OCI-LY1 (cell line): ENCODE results near the gene HDAC7.

Experiments
- H2AFZ ChIP-seq: fragments of 200-600 bp; sonication (generic), shearing (Covaris generic); 2 replicates; pipeline ENCODE4 v1.6.0; 2014; ENCODE audit warnings: antibody characterized with exemption, mild to moderate bottlenecking, low read length
- H3F3A ChIP-seq: fragments of 200-600 bp; sonication (generic), shearing (Covaris generic); 2 replicates; pipeline ENCODE4 v1.6.0; 2014; ENCODE audit warnings: mild to moderate bottlenecking, antibody characterized with exemption, low read length, moderate library complexity; ENCODE audit not compliant: insufficient read depth
- H3K27ac ChIP-seq: fragments of 200-600 bp; sonication (generic); 2 replicates; pipeline ENCODE4 v1.5.1; 2014; ENCODE audit warnings: low read length, mixed run types, mild to moderate bottlenecking, low read depth; ENCODE audit not compliant: poor library complexity, severe bottlenecking
- H3K27me3 ChIP-seq: fragments of 200-600 bp; sonication (generic); 2 replicates; pipeline ENCODE4 v1.6.0; 2014; ENCODE audit warnings: antibody characterized with exemption, mild to moderate bottlenecking, low read length, moderate library complexity; ENCODE audit not compliant: insufficient read depth
- H3K36me3 ChIP-seq: fragments of 200-600 bp; sonication (generic); 2 replicates; pipeline ENCODE4 v1.6.1; 2014; ENCODE audit warnings: mild to moderate bottlenecking, antibody characterized with exemption, low read length, moderate library complexity, mixed read lengths; ENCODE audit not compliant: insufficient read depth
- H3K4me1 ChIP-seq: fragments of 200-600 bp; sonication (generic); 2 replicates; pipeline ENCODE4 v1.5.1; 2014; ENCODE audit warnings: mild to moderate bottlenecking, low read length, moderate library complexity; ENCODE audit not compliant: insufficient read depth, severe bottlenecking
- H3K4me2 ChIP-seq: fragments of 200-600 bp; sonication (generic), shearing (Covaris generic); 2 replicates; pipeline ENCODE4 v1.6.1; 2014; ENCODE audit warnings: low read length
- H3K4me3 ChIP-seq: fragments of 200-600 bp; sonication (generic); 2 replicates; pipeline ENCODE4 v1.5.1; 2014; ENCODE audit warnings: low read length, low read depth, mild to moderate bottlenecking, mixed read lengths; ENCODE audit not compliant: poor library complexity, severe bottlenecking
- H3K79me2 ChIP-seq: fragments of 200-600 bp; shearing (Covaris generic); 2 replicates; pipeline ENCODE4 v1.6.1; 2016; ENCODE audit warnings: mixed run types, low read length, mixed read lengths; ENCODE audit not compliant: insufficient read depth
- H3K9ac ChIP-seq: fragments of 200-600 bp; sonication (generic), shearing (Covaris generic); 2 replicates; pipeline ENCODE4 v1.6.1; 2014; ENCODE audit warnings: mild to moderate bottlenecking, low read length, mixed read lengths
- H3K9me2 ChIP-seq: fragments of 200-600 bp; sonication (generic), shearing (Covaris generic); 2 replicates; pipeline ENCODE4 v1.6.1; 2014; ENCODE audit warnings: low read depth, mild to moderate bottlenecking, low read length, mixed read lengths
- H3K9me3 ChIP-seq: fragments of 200-600 bp; shearing (Covaris generic); 2 replicates; pipeline ENCODE4 v1.6.1; 2014; ENCODE audit warnings: low read length, mixed read lengths
- H4K20me1 ChIP-seq: fragments of 200-600 bp; sonication (generic), shearing (Covaris generic); 2 replicates; pipeline ENCODE4 v1.6.0; 2016; ENCODE audit warnings: mild to moderate bottlenecking, low read length; ENCODE audit not compliant: insufficient read depth
- EZH2 ChIP-seq: fragments of 200-600 bp; sonication (generic), shearing (Covaris generic); IDR thresholded peaks from 2 replicates; pipeline ENCODE4 v1.8.0; 2017; ENCODE audit warnings: borderline replicate concordance, mixed run types, mild to moderate bottlenecking, antibody characterized with exemption, low read length, moderate library complexity, mixed read lengths
- TF ChIP-seq, protein P1 (sequence below): fragments of 200-600 bp; sonication (generic), shearing (Covaris generic); IDR thresholded peaks from 2 replicates; pipeline ENCODE4 v1.5.1; 2017; ENCODE audit warnings: mild to moderate bottlenecking, antibody characterized with exemption, low read length, moderate library complexity, mixed read lengths

Gene HDAC7

DNA sequence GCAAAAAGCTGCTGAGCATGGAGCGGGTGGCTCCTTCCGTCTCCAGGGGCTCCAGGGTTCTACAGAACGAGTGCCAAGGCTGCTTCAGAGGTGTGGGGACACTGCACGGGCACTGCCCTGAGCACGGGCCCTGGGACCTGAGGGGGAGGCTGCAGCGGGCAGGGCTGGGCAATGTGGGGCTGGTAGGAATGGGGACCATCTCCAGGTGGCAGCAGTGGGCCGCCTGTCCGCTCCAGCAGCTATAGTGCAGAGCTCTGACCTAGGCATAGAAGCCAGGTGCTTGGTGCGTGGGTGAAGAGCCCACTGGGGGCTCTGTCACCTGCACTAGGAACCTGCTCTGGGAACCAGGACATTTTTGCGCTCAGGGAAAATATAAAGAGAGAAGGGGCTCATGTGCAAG lies 22.3 kb downstream of the HDAC7 start:
- H3K4me1 ChIP-seq: peaks cover 26% of the 10 kb centered on the region
- no peaks in the 10 kb centered on the region for H3K9me3 ChIP-seq
- no peak overlapping the region for H2AFZ ChIP-seq
- no peak overlapping the region for H3K9ac ChIP-seq
- H3K9me2 ChIP-seq: no peaks in the 10 kb centered on the region
- peak overlapping the region; percentile 6 for H3K27ac ChIP-seq
- no peaks in the 10 kb centered on the region for H3K27me3 ChIP-seq
- no peaks in the 10 kb centered on the region for H3F3A ChIP-seq
- no peaks in the 10 kb centered on the region for H3K79me2 ChIP-seq
- TF ChIP-seq, protein P1, sequence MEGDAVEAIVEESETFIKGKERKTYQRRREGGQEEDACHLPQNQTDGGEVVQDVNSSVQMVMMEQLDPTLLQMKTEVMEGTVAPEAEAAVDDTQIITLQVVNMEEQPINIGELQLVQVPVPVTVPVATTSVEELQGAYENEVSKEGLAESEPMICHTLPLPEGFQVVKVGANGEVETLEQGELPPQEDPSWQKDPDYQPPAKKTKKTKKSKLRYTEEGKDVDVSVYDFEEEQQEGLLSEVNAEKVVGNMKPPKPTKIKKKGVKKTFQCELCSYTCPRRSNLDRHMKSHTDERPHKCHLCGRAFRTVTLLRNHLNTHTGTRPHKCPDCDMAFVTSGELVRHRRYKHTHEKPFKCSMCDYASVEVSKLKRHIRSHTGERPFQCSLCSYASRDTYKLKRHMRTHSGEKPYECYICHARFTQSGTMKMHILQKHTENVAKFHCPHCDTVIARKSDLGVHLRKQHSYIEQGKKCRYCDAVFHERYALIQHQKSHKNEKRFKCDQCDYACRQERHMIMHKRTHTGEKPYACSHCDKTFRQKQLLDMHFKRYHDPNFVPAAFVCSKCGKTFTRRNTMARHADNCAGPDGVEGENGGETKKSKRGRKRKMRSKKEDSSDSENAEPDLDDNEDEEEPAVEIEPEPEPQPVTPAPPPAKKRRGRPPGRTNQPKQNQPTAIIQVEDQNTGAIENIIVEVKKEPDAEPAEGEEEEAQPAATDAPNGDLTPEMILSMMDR: peak; percentile 81
- no peak for TF ChIP-seq EZH2
- no peak overlapping the region for H3K4me2 ChIP-seq
- no peaks in the 10 kb centered on the region for H4K20me1 ChIP-seq
- peaks cover 66% of the 10 kb centered on the region for H3K36me3 ChIP-seq
- H3K4me3 ChIP-seq: no peak overlapping the region

DNA sequence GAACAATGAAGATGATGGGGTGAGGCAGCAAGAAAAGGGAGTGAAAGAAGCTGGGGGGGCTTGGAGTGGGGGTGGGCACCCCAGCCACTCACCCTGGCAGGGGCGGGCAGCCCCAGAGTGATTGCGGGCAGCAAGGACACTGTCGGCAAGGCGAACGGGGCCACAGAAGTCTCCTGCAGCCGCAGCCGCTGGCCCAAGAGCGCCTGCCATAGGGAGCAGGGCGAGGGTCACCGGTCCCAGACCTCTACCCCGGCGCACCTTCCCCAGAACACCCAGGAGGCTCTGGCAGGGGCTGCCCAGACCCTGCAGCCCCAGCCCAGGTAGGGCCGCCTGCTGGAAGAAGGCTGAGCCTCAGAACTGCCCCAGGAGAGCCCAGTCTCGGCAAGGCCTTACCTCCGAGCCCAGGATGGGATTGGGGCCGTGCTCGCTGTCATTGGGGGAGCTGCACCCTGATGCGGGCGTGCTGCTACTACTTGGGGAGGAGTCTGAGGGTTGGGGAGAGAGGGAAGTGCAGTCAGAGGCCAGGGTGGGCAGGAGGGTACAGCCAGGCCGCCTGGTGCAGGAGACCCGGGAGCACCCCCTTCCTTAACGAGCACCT lies 23.8 kb downstream of the HDAC7 start:
- Histone ChIP-seq H3K4me2 (no peak overlapping the region), H3K4me1 (peaks cover 20% of the 10 kb centered on the region), H3K9ac (no peak overlapping the region), H3K27ac (no peak overlapping the region), H2AFZ (no peak overlapping the region), H3K9me2 (no peaks in the 10 kb centered on the region), H3F3A (no peaks in the 10 kb centered on the region), H3K27me3 (no peaks in the 10 kb centered on the region), H4K20me1 (no peaks in the 10 kb centered on the region), H3K79me2 (no peaks in the 10 kb centered on the region), H3K4me3 (no peak overlapping the region), H3K9me3 (no peaks in the 10 kb centered on the region), H3K36me3 (peaks cover 74% of the 10 kb centered on the region)
- TF ChIP-seq EZH2: no peak
- TF ChIP-seq, protein P1: no peak

DNA sequence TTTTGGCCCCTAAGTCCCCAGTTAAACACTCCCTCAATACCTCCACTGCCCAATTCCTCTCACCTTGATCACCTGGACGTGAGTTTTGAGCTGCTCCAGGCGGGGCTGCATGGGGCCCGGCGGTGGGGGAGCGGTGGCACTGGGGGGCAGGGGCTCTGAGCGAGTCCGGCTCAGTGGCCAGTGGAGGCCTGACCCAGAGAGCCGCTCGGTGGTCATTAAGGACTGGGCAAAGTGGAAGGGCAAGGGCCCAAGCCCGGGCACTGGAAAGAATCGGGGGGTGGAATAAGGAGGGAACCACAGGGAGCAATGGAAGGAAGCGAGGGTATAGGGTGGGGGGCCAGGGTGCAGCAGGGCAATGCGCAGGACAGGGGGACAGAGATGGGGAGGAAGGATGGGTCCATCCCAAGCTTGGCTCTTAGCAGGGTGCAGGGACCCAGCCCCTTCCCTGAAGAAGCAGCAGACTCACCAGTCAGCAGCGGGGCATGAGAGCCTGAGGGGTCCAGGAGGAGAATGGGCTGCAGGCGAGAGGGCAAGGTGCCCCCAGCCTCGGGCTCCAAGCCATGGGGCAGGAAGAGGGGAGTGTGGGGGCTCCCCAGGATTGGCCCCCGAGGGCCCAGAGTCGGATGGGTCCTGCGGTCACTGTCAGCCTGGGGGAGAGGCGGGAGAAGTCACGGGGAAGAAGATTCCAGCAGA lies 24.4 kb downstream of the HDAC7 start:
- Histone ChIP-seq H3K79me2 (no peaks in the 10 kb centered on the region), H3K4me2 (no peak overlapping the region), H3K27me3 (no peaks in the 10 kb centered on the region), H3K4me1 (peaks cover 20% of the 10 kb centered on the region), H3K4me3 (no peak overlapping the region), H3K36me3 (peaks cover 76% of the 10 kb centered on the region), H3K9me2 (no peaks in the 10 kb centered on the region), H3K9me3 (no peaks in the 10 kb centered on the region), H3K9ac (no peak overlapping the region), H2AFZ (no peak overlapping the region), H3F3A (no peaks in the 10 kb centered on the region), H4K20me1 (no peaks in the 10 kb centered on the region), H3K27ac (no peak overlapping the region)
- no peak for TF ChIP-seq EZH2
- TF ChIP-seq, protein P1: no peak
